Stimulated activated CD4-positive, alpha-beta T cell treated with anti-CD3 and anti-CD28 coated beads, TNF-alpha, amount 100 ng/mL, for 4 hours (primary cell): Measurements from ENCODE around the gene PCDHGC3.

Source experiments
- DNase-seq, 3 experiments: peaks; one replicate each; pipeline ENCODE4 v3.0.0-alpha.2; 2020; ENCODE audit warnings: low read depth in 3 of 3

Gene PCDHGC3

GRCh38 chr5:141508440-141508797 is 32.7 kb downstream of the PCDHGC3 start:
- DNase-seq, result no peak

- no peak for DNase-seq
Measured at GRCh38 chr5:141508798-141509611, 33.2 kb downstream of the PCDHGC3 start.

GRCh38 chr5:141510160-141510559 is 34.4 kb downstream of the PCDHGC3 start:
- no peak for DNase-seq

- DNase-seq, result no peak
Measured at GRCh38 chr5:141510850-141511601, 35.3 kb downstream of the PCDHGC3 start.

DNA sequence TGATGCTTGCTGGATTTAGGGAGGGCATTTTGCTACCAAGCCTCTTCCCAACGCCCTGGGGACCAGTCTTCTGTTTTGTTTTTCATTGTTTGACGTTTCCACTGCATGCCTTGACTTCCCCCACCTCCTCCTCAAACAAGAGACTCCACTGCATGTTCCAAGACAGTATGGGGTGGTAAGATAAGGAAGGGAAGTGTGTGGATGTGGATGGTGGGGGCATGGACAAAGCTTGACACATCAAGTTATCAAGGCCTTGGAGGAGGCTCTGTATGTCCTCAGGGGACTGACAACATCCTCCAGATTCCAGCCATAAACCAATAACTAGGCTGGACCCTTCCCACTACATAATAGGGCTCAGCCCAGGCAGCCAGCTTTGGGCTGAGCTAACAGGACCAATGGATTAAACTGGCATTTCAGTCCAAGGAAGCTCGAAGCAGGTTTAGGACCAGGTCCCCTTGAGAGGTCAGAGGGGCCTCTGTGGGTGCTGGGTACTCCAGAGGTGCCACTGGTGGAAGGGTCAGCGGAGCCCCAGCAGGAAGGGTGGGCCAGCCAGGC is 36.1 kb downstream of the PCDHGC3 start:
- DNase-seq, result no peak

- DNase-seq, result peak; percentile 69 to 79 (median 77)
Measured at GRCh38 chr5:141512390-141512910, 36.7 kb downstream of the PCDHGC3 start.

- DNase-seq, result no peak
Measured at GRCh38 chr5:141512911-141513626, 37.3 kb downstream of the PCDHGC3 start.

- peak; percentile 47 to 68 (median 64) for DNase-seq
Measured at GRCh38 chr5:141513627-141514329, 38.0 kb downstream of the PCDHGC3 start.

DNA sequence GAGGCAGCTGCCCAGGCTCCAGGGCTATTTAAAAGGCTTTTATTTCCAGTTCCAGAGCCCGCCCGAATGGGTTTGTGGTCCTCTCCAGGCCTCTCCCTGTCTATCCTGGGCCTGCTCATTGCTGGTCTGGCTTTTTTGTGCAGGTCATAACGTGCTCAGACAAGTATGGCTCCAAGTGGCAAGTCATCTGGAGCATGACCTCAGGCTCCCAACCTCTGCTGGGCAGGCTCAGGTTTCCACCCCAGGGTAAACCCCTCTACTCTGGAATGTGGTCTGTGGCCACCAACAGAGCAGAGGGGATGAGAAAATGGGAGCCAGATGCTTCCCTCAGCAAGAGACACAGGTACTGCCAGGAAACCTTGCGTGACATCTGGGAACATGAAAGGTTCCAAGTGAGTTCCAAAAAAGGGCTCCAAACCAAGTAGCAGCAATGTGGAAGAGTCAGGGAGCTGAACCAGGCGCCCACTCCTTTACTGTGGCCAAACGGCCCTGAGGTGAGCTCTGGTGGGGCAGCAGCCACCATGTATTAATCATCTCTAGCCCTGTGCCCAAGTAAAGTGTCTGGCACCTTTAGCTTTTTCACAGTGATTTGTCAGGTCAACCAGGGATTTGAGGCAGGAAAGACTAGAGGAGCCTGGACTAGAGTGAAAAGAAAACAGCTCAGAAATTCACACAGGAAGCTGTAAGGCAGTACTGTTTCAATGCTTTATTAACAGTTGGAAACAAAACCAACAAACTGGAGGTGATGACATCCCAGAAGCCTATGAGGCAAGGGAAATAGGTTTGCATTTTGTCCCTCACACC is 38.8 kb downstream of the PCDHGC3 start:
- no peak for DNase-seq

DNA sequence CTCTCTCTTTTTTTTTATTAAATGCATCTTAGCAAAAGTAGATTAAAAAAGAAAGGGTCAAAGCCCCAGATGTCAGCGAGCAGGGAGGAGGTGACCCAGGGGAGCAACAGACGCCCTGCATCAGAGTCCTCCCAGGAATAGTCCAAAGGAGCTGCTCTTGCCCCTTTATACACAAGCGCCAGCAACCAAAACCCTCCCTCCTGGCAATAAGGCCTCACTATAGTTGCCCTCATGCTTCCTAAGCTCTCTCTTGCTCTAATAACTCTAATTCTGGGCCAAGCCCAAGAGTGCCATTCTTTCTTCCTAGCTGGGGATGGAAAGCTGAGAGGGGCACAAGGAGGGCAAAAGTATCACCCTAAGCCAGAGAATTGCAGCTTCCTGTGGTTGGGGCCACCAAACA is 39.4 kb downstream of the PCDHGC3 start:
- DNase-seq, result no peak

DNA sequence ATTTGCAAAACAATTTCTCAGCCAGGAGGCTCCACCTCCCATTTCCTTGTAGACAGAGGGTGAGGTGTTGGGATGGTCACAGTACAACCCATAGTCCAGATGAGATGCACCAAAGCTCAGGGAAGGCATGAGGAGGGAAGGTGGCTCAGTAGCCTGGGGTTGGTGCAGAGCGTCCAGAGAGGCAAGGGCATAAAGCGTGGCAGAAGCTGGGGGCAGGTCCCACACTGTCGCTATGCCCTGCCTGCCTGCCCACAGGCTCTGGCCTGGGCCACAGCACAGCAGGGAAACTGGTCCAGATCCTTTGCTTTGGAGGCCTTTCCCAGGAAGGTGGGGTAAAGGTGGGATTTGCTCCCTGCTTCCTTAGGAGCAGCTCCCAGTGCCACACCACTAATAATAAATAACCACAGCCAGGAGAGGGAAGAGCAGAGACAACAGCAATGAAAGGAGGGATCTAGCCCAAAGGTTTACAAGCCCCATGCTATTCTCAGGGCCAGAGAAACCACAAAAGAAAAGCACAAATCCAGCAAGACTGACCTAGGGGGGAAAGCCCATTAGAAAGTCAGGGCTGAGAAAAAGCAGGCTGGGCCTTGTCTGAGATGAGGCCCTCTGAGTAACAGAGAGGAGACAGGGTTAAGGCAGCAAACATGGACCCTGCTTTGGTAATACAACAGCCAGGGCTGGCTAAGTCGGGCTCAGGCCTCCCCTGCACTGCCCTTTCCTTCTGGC is 40.3 kb downstream of the PCDHGC3 start:
- no peak for DNase-seq

- DNase-seq, result no peak
Measured at GRCh38 chr5:141516672-141517025, 40.9 kb downstream of the PCDHGC3 start.

DNA sequence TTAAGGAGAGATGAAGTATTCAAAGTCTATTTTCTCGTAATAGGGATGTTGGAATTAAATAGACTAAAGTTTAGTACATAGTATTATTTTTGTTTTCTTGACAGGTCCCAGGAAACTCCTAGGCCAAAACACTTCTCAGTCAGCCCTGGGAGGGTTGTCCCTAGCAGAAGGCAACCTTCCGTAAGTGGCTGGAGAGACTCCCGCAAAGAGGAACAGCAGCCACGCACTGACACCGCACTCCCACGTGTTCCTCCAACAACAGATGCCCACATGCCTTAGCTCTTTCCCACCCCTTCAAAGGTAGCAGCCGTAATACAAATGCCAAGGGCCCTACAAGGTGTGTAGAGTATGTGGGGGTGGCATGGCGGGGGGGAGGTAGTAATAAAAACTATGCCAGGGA is 41.5 kb downstream of the PCDHGC3 start:
- DNase-seq, result no peak

GRCh38 chr5:141517880-141518617 is 42.3 kb downstream of the PCDHGC3 start:
- DNase-seq, result no peak

- no peak for DNase-seq
Measured at GRCh38 chr5:141518618-141519015, 42.9 kb downstream of the PCDHGC3 start.

GRCh38 chr5:141519605-141520565 is 44.1 kb downstream of the PCDHGC3 start:
- no peak for DNase-seq

DNA sequence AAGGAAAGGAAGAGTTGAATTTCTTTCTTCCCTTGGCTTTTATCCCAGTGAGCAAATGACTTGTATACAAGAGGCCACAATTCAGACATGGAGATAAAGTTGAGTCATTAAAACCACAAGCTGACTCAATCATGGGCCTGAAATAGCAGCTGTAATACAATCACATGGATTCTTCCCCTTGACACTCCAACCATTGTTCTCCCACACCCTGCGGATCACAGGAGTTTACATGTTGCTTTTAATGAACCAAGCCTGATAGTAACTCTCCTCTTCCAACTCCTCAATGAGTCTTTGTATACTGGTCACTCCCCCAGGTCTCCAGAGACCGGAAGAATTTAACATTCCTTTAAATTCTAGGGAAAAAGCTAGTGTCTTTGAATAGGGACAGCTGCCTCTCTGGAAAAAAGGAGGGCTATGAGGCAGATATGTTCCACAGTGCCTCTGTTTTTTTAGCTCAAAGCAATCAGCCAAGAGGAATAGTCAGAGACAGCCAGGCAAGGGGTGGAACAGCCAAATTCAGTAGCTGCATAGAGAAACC is 45.5 kb downstream of the PCDHGC3 start:
- DNase-seq, result no peak

- DNase-seq, result no peak
Measured at GRCh38 chr5:141522301-141522700, 46.5 kb downstream of the PCDHGC3 start.
